ENCODE measurements around the gene RHOB. TPM values are rescaled to one million over a fixed set of nuclear protein-coding genes. Genes with fewer than 3 reads are reported as not detected.
A peak's percentile ranks its signal among the peaks of the same experiment; 100 is the strongest.

Gene RHOB
- total RNA-seq, 4 donors from 2014 or later: 1,174 to 1,482 (median 1,322) TPM

GRCh38 chr2:20400787-20401488 lies 45.9 kb upstream of the RHOB start:
- H3K4me3 ChIP-seq: no peak overlapping the region
- no peaks in the 10 kb centered on the region for H3K9me3 ChIP-seq
- WGBS, 2 donors (ENCODE audit: low coverage in 1 of 2): 54 to 62% methylated on average over 3 of the region's 3 CpGs
- H3K27me3 ChIP-seq: no peaks in the 10 kb centered on the region
- H3K4me1 ChIP-seq: peaks cover 0 to 34% (median 3%) of the 10 kb centered on the region in 3 donors
- H3K27ac ChIP-seq: peak overlapping the region; percentile 45 to 77 (median 73)
- no peak for TF ChIP-seq POLR2A (IDR thresholded peaks at IDR 0.05)
- no peak for TF ChIP-seq EP300 (IDR thresholded peaks at IDR 0.05)
- TF ChIP-seq CTCF (IDR thresholded peaks at IDR 0.05): no peak
- TF ChIP-seq POLR2AphosphoS5 (IDR thresholded peaks at IDR 0.05): no peak
- peak; percentile 57 for ATAC-seq
- H3K36me3 ChIP-seq: no peaks in the 10 kb centered on the region

- H3K27me3 ChIP-seq: no peaks in the 10 kb centered on the region
- H3K36me3 ChIP-seq: no peaks in the 10 kb centered on the region
- TF ChIP-seq POLR2A (IDR thresholded peaks at IDR 0.05) (no peak), EP300 (IDR thresholded peaks at IDR 0.05) (no peak), CTCF (IDR thresholded peaks at IDR 0.05) (no peak), POLR2AphosphoS5 (IDR thresholded peaks at IDR 0.05) (no peak)
- WGBS, 2 donors (ENCODE audit: low coverage in 1 of 2): 23 to 48% methylated on average over 3 to 6 of the region's 6 CpGs
- H3K9me3 ChIP-seq: no peaks in the 10 kb centered on the region
- ATAC-seq: no peak
- peak overlapping the region; percentile 45 to 77 (median 73) for H3K27ac ChIP-seq
- H3K4me1 ChIP-seq: peaks cover 0 to 34% (median 3%) of the 10 kb centered on the region in 3 donors
- no peak overlapping the region for H3K4me3 ChIP-seq
Measured at GRCh38 chr2:20401489-20401835, 45.4 kb upstream of the RHOB start.

DNA sequence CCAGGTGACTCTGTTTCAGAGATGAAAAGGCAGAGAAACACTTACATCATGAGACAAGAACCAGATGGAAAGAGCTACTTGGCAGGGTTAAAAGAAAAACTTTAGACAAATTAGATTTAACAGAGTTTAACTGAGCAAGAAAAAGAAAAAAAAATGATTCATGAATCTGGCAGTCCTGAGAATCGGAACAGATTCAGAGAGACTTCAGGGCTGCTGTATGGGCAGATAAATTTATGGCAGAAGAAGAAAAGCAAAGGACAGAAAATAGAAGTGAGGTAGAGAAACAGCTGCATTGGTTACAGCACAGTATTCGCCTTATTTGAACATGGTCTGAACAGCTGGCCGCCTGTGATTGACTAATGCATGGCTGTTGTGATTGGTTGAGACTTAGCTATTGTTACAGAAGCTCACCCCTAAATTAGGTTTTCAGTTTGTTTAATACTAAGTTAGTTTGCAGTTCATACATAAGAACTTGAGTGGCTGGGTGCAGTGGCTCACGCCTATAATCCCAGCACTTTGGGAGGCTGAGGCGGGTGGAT lies 43.0 kb upstream of the RHOB start:
- H3K27ac ChIP-seq: peak overlapping the region; percentile 17 to 75 (median 71)
- ATAC-seq: peak; percentile 31
- TF ChIP-seq CTCF (IDR thresholded peaks at IDR 0.05) (no peak), POLR2AphosphoS5 (IDR thresholded peaks at IDR 0.05) (peak; percentile 53)

GRCh38 chr2:20404950-20405349 lies 41.9 kb upstream of the RHOB start:
- no peak for ATAC-seq
- no peak overlapping the region for H3K27ac ChIP-seq
- peaks cover 0 to 19% (median 0%) of the 10 kb centered on the region in 3 donors for H3K9me3 ChIP-seq
- TF ChIP-seq POLR2A (IDR thresholded peaks at IDR 0.05): no peak
- peaks cover 0 to 34% (median 3%) of the 10 kb centered on the region in 3 donors for H3K4me1 ChIP-seq
- no peaks in the 10 kb centered on the region for H3K27me3 ChIP-seq
- WGBS, 2 donors (ENCODE audit: low coverage in 1 of 2): 88 to 100% methylated on average over 2 of the region's 2 CpGs
- H3K36me3 ChIP-seq: no peaks in the 10 kb centered on the region
- H3K4me3 ChIP-seq: no peak overlapping the region

More for the DNA sequence above, 43.0 kb upstream of the RHOB start:
- H3K4me1 ChIP-seq: peaks cover 0 to 34% (median 3%) of the 10 kb centered on the region in 3 donors
- no peak overlapping the region for H3K4me3 ChIP-seq
- H3K36me3 ChIP-seq: no peaks in the 10 kb centered on the region
- WGBS, 2 donors (ENCODE audit: low coverage in 1 of 2): 23 to 28% methylated on average over 4 to 5 of the region's 5 CpGs
- H3K27me3 ChIP-seq: no peaks in the 10 kb centered on the region
- H3K9me3 ChIP-seq: peaks cover 0 to 10% (median 0%) of the 10 kb centered on the region in 3 donors

DNA sequence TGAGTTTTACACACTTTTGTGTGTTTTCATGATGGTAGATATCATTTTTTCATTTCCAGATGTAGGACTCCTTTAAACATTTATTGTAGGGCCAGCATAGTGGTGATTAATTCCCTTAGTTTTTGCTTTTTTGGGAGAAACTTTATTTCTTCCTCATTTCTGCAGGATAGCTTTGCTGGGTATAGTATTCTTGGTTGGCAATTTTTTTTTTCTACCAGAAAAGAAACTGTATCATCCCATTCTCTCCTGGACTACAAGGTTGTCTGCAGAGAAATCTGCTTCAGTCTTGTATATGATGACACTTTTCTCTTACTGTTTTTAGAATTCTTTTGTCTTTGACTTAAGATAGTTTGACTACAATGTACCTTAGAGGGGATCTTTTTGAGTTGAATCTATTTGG lies 37.8 kb upstream of the RHOB start:
- peaks cover 0 to 24% (median 0%) of the 10 kb centered on the region in 3 donors for H3K9me3 ChIP-seq
- no peak overlapping the region for H3K4me3 ChIP-seq
- peaks cover 0 to 6% (median 0%) of the 10 kb centered on the region in 3 donors for H3K4me1 ChIP-seq
- H3K27me3 ChIP-seq: no peaks in the 10 kb centered on the region
- no peak for ATAC-seq
- no peaks in the 10 kb centered on the region for H3K36me3 ChIP-seq
- no peak for TF ChIP-seq EP300 (IDR thresholded peaks at IDR 0.05)
- TF ChIP-seq POLR2A (IDR thresholded peaks at IDR 0.05): no peak
- no peak for TF ChIP-seq CTCF (IDR thresholded peaks at IDR 0.05)
- no peak for TF ChIP-seq POLR2AphosphoS5 (IDR thresholded peaks at IDR 0.05)
- H3K27ac ChIP-seq: no peak overlapping the region
